ENCODE measurements around the gene RNF220. TPM values are rescaled to one million over a fixed set of nuclear protein-coding genes. Genes with fewer than 3 reads are reported as not detected.
A peak's percentile ranks its signal among the peaks of the same experiment; 100 is the strongest.
"Not testable (repeated sequence)": the region's sequence is repeated elsewhere in the genome, so short reads cannot be mapped to it uniquely, and the experiment has no call there.

Gene RNF220
- total RNA-seq, 1 experiment from 2014 or later, result 62.5 TPM

GRCh38 chr1:44648529-44649250, 243.6 kb downstream of the RNF220 start:
- Histone ChIP-seq H3K4me3 (no peak overlapping the region), H3K36me3 (peaks cover 50% of the 10 kb centered on the region), H3K9me3 (no peaks in the 10 kb centered on the region), H3K27me3 (no peaks in the 10 kb centered on the region)
- no peak for DNase-seq

GRCh38 chr1:44649788-44650158, 244.7 kb downstream of the RNF220 start:
- H3K27me3 ChIP-seq, result no peaks in the 10 kb centered on the region
- DNase-seq, result no peak
- H3K36me3 ChIP-seq, result peaks cover 42% of the 10 kb centered on the region
- no peaks in the 10 kb centered on the region for H3K9me3 ChIP-seq
- H3K4me3 ChIP-seq, result no peak overlapping the region

- Histone ChIP-seq H3K4me3 (no peak overlapping the region), H3K27me3 (no peaks in the 10 kb centered on the region), H3K9me3 (no peaks in the 10 kb centered on the region), H3K36me3 (peaks cover 38% of the 10 kb centered on the region)
- no peak for DNase-seq
These were observed 245.2 kb downstream of the RNF220 start for GRCh38 chr1:44650159-44650831.

DNA sequence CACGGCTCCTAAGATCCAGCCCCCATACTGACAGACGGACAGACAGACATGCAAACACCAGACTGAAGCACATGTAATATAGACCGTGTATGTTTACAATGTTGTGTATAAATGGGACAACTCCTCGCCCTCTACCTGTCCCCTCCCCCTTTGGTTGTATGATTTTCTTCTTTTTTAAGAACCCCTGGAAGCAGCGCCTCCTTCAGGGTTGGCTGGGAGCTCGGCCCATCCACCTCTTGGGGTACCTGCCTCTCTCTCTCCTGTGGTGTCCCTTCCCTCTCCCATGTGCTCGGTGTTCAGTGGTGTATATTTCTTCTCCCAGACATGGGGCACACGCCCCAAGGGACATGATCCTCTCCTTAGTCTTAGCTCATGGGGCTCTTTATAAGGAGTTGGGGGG, 246.0 kb downstream of the RNF220 start:
- Histone ChIP-seq H3K9me3 (no peaks in the 10 kb centered on the region), H3K36me3 (peaks cover 36% of the 10 kb centered on the region), H3K27me3 (no peaks in the 10 kb centered on the region), H3K4me3 (no peak overlapping the region)
- no peak for DNase-seq

DNA sequence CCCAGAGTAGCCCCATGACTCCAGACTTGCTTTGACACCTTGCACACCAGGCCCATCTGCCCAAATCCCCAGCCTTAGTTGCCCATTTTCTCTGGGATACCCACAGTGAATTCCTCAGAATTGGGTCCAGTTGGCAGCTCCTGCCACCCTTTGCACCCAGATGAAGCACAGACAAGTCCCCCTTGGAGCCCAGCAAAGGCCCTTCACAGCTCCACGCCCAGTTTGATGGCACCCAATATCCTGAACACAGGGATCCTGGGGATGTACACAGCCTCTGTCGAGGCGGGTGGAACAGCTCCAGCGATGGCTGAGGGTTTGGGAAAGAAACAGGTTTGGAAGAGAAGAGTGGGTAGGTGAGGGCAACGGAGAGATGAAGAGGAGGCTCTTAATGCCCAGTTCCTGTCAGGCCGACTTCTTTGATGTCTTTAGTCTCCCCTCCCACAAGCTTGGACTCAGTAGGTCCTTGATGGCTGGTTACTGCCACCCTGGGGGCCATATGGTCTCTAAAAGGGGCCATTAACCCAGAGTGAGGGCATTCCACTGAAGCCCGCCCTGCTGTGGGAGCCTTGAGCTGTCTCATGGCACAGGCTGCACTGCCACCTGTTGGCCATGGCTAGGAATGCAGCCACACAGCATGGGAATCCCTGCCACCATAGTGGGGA, 247.5 kb downstream of the RNF220 start:
- peak; percentile 41 for DNase-seq
- Histone ChIP-seq H3K4me3 (no peak overlapping the region), H3K9me3 (no peaks in the 10 kb centered on the region), H3K36me3 (peaks cover 23% of the 10 kb centered on the region), H3K27me3 (no peaks in the 10 kb centered on the region)

DNA sequence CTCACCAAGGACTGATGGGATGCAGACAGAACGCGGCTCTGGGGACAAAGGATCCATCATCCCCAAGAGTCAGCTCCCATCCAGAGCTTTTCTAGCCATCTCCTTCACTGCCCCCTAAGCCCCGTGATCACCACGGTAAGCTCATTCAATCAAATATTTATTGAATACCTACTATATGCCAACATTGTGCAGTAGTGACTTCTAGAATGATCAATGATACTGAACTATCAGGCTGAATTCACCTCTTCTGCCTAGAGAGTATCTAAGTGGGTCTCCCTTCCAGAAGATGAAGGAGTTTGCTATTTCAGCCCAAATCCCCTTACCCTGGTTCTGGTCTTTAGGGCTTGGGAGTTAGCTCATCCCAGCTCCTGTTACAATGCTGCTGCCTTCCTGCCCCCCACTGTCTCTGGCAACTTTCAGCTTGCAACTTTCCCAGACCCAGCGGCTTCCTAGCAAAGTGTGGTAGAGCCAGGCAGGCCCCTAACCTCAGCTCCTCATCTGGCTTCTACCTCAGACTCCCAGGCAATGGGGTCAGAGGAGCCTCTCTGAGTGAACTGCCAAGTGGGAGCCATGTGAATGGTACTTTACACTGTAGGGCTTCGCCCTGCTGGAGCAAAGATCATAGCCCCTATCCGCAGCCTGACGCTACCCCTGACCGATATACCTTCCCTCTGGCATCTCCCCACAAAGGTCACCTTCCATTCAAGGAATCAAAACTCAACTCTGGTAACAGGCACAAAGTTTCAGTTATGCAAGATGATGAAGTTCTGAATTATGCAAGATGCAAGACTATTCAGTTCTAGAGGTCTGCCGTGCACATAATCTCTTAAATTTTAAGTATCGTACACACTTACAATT, 248.3 kb downstream of the RNF220 start:
- no peaks in the 10 kb centered on the region for H3K9me3 ChIP-seq
- no peak overlapping the region for H3K4me3 ChIP-seq
- no peaks in the 10 kb centered on the region for H3K27me3 ChIP-seq
- DNase-seq, result no peak
- peaks cover 15% of the 10 kb centered on the region for H3K36me3 ChIP-seq

DNA sequence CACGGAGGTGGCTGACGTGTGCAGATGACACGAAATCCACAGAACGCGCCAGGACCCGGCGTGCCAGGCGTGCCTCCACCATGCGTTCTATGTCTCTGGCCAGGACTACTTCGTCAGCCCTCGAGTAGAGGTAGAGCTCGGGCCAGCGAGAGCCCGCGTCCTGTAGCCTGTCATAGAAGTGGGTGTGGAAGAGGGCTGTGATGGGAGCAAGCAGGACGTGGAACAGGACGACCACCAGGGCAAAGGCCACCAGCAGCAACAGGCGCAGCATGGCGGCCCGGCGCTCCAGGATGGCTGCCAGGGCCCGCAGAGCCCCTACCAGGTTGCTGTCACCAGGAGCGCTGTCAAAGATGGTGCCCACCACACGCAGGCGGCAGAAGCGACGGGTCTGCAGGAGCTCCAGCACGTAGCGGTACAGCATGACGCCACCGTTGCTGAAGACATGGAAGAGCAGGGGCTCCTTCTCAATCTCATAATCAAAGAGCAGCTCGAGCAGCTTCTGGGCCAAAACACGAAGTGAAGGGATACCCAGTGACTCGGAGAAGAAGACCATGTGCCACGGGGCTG, 249.6 kb downstream of the RNF220 start:
- no peak overlapping the region for H3K4me3 ChIP-seq
- no peaks in the 10 kb centered on the region for H3K27me3 ChIP-seq
- peaks cover 7% of the 10 kb centered on the region for H3K36me3 ChIP-seq
- no peaks in the 10 kb centered on the region for H3K9me3 ChIP-seq
- DNase-seq, result no peak

DNA sequence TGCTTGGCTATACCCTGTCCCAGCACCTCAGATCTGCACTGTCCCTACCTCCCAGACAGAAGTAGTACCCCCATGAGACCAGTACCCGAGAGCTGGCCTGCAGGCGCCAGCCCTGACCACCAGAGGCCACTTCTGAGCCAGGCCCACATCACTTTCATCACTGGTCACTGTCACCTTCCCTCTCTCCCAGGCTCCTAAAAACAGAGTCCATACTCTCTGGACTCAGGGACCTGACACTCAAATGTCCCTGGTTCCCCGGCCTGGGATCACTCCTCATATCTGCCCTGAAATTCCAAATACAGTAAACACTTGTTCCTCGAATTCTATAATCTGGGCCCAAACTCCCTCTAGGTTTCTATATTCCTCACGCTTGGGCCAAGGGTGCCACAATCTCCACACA, 250.6 kb downstream of the RNF220 start:
- Histone ChIP-seq H3K27me3 (no peaks in the 10 kb centered on the region), H3K4me3 (no peak overlapping the region), H3K36me3 (peaks cover 3% of the 10 kb centered on the region), H3K9me3 (no peaks in the 10 kb centered on the region)
- no peak for DNase-seq

- H3K9me3 ChIP-seq, result no peaks in the 10 kb centered on the region
- no peaks in the 10 kb centered on the region for H3K27me3 ChIP-seq
- no peaks in the 10 kb centered on the region for H3K36me3 ChIP-seq
- DNase-seq, result no peak
- H3K4me3 ChIP-seq, result no peak overlapping the region
These were observed 254.5 kb downstream of the RNF220 start for GRCh38 chr1:44659566-44659965.

DNA sequence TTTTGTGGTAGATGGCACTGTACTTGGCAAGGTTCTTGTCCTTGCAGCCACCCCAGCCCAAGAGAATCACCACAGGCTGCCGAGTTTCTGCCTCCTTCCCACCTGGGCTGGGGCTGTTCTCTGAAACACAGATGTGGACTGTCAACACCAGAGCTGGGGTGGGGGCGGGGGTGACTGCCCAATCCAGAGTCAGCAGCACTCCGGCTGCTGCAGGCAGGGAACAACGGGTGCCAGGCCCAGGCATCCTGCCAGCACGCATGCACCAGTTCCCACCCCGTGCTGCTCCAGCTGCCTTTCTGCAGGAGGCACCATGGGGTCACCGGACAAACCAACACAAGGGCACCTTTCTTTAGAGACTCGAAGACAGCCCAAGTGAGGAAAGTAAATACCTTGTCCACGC, 255.1 kb downstream of the RNF220 start:
- Histone ChIP-seq H3K9me3 (no peaks in the 10 kb centered on the region), H3K27me3 (no peaks in the 10 kb centered on the region), H3K4me3 (no peak overlapping the region), H3K36me3 (no peaks in the 10 kb centered on the region)
- DNase-seq, result peak; percentile 47

DNA sequence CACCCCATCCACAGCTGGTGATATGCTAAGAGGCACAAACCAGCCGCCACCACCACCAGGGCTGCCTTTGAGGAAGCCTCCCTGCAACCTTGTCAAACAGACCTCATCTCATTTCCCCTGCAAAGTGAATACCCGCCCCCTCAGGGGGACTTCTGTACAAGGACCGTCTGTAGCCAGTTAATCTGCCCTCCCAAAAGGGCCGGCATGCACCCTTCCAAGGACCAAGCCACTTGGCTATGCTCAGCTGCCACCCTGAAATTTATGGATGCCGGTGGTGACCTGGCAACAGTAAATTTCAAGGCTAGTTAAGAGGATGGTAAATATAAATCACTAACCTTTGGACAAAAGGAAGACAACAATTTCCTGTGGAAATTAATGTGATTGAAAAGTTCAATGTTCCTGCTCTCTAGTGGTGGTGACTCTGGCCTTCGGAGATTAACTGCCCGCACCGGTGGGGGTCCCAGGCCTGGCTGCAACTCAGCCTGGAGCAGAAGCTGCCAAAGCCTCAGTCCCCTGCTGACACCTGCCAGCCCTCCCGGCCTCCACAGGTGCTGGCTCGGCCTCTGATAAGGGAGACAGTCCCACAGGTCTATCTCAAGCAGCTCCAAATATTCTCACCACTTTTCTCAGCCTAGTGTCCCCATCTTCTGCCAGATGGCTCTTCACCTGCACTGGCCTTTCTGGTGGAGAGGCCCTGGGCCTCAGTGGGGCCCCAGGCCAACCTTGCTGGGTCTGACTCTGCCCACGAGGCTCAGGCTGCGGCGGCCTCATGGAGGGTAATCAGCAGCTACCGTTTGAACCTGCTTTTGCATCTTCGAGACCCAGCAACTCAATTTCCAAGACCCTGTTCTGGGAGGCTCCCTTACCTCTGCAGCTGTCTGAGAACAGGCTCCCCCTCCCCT, 257.0 kb downstream of the RNF220 start:
- no peaks in the 10 kb centered on the region for H3K9me3 ChIP-seq
- no peak overlapping the region for H3K4me3 ChIP-seq
- no peak for DNase-seq
- no peaks in the 10 kb centered on the region for H3K36me3 ChIP-seq
- H3K27me3 ChIP-seq, result no peaks in the 10 kb centered on the region

GRCh38 chr1:44662683-44663030, 257.6 kb downstream of the RNF220 start:
- Histone ChIP-seq H3K4me3 (no peak overlapping the region), H3K36me3 (no peaks in the 10 kb centered on the region), H3K9me3 (no peaks in the 10 kb centered on the region), H3K27me3 (no peaks in the 10 kb centered on the region)
- DNase-seq, result no peak

DNA sequence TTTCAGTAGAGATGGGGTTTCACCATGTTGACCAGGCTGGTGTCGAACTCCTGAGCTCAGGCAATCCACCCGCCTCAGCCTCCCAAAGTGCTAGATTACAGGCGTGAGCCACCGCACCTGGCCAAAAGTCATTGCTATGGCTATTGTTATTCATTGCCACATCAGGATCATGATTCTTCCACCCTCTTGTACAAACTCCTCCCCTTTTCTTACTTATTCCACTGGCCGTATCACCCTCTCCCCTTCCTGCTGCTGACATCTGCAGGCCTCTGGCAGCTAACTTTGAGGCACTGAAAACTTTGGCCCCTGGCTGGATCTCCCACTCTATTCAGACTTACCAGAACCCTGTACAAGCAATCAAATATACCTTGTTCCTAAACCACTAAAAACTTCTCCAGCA, 258.4 kb downstream of the RNF220 start:
- Histone ChIP-seq H3K4me3 (no peak overlapping the region), H3K27me3 (no peaks in the 10 kb centered on the region), H3K9me3 (no peaks in the 10 kb centered on the region), H3K36me3 (no peaks in the 10 kb centered on the region)
- no peak for DNase-seq

- Histone ChIP-seq H3K4me3 (no peak overlapping the region), H3K9me3 (no peaks in the 10 kb centered on the region), H3K36me3 (no peaks in the 10 kb centered on the region), H3K27me3 (no peaks in the 10 kb centered on the region)
- no peak for DNase-seq
These were observed 259.8 kb downstream of the RNF220 start for GRCh38 chr1:44664730-44665370.

DNA sequence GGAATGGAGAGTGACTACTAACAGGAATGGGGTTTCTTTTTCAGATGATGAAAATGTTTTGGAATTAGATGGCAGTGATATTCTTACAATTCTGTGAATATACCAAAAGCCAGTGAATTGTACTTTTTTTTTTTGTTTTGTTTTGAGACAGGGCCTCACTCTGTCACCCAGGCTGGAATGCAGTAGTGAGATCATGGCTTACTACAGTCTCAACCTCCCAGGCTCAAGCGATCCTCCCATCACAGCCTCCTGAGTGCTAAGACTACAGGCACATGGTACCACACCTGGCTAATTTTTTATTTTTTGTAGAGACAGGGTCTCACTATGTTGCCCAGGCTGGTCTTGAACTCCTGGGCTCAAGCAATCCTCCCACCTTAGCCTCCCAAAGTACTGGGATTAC, 261.7 kb downstream of the RNF220 start:
- DNase-seq, H3K4me3 ChIP-seq, H3K27me3 ChIP-seq, H3K9me3 ChIP-seq, H3K36me3 ChIP-seq: not testable (repeated sequence)
